Right lobe of liver (tissue), 6 donors: ENCODE measurements around the gene RADIL. TPM values are rescaled to one million over a fixed set of nuclear protein-coding genes. Genes with fewer than 3 reads are reported as not detected.

Source experiments
- ATAC-seq, 4 donors: fragments of 200-7000 bp; cut with Tn5 transposase; one replicate each; pipeline ENCODE4 v1.9.1; 2020; ENCODE audit warnings: mild to moderate bottlenecking in 4 of 4, moderate library complexity in 4 of 4
- DNase-seq, 3 donors: peaks; one replicate each; pipeline ENCODE4 v3.0.0-alpha.2; 2020
- H3K27ac ChIP-seq, 3 donors: fragments of 200-600 bp; one replicate each; pipeline ENCODE4 v1.8.0; 2022
- H3K27me3 ChIP-seq, 2 donors: fragments of 200-600 bp; one replicate each; pipeline ENCODE4 v1.8.0; 2022
- H3K36me3 ChIP-seq, 4 donors: fragments of 200-600 bp; sonication (generic) in 1 of 4; one replicate each; pipeline versions ENCODE4 v1.5.1 to v1.8.0; 2017 to 2022; ENCODE audit warnings: control low read depth in 1 of 4
- H3K4me1 ChIP-seq, 4 donors: fragments of 200-600 bp; sonication (generic) in 1 of 4; one replicate each; pipeline versions ENCODE4 v1.5.1 to v1.8.0; 2017 to 2022; ENCODE audit warnings: control low read depth in 1 of 4
- H3K4me3 ChIP-seq, 3 donors: fragments of 200-600 bp; one replicate each; pipeline ENCODE4 v1.8.0; 2022
- H3K9me3 ChIP-seq, 4 donors: fragments of 200-600 bp; sonication (generic) in 1 of 4; one replicate each; pipeline versions ENCODE4 v1.5.1 to v1.8.0; 2017 to 2022; ENCODE audit warnings: control low read depth in 1 of 4
- CTCF ChIP-seq, 4 donors: fragments of 200-600 bp in 3 of 4; fragments of 450-650 bp in 1 of 4; IDR thresholded peaks; one replicate each; pipeline versions ENCODE4 v1.5.1 to v1.8.0; 2016 to 2022; ENCODE audit warnings: antibody characterized with exemption in 4 of 4, mild to moderate bottlenecking in 2 of 4
- POLR2A ChIP-seq: fragments of 450-650 bp; IDR thresholded peaks from one replicate; pipeline ENCODE4 v1.6.1; 2017; ENCODE audit warnings: antibody characterized with exemption, mild to moderate bottlenecking
- WGBS: methylation state at CpG from one replicate; pipeline ENCODE4 v1.1.6; 2018; ENCODE audit warnings: low coverage, low lambda C conversion rate; ENCODE audit not compliant: insufficient coverage; ENCODE audit errors: missing lambda C conversion rate; 5-methylcytosine and 5-hydroxymethylcytosine counted together
- intact Hi-C, 2 donors: fragments of 100-400 bp; cut with DNase I; formaldehyde crosslinking; loops; one replicate each; pipeline versions ENCODE4 v1.11.2 to v1.14.1; 2022
- total RNA-seq, 6 experiments: library from RNA; depleted of rRNA in 2 of 6; stranded (reverse); fragments of >200 nt in 2 of 6; fragmentation: NEBNext Ultra II Directional in 3 of 6; extraction: Animal tissue kit (Norgen Biotek cat#: 25700) in 3 of 6; gene quantifications; one replicate each; pipeline versions ENCODE4 v1.1.0 to v1.2.4, GENCODE V29; 2016 to 2023
- donor health status: DM: no; HTN: yes; CAD: no.
- donor health status: DM: no; HTN: no; CAD: no.
- donor health status: DM: no; HTN: no; CAD: no.
- donor health status: DM: no; HTN: yes; CAD: no.
- donor health status: DM: no; HTN: yes; CAD: no.

The RADIL gene
- total RNA-seq, 6 experiments from 2014 or later = 0.20 to 1.6 (median 0.34) TPM; not detected in 2

GRCh38 chr7:4787541-4787940 lies 96.0 kb downstream of the RADIL start:
- DNase-seq (no peak), ATAC-seq (no peak)
- Histone ChIP-seq H3K27me3 (no peaks in the 10 kb centered on the region), H3K27ac (no peak overlapping the region), H3K4me1 (no peaks in the 10 kb centered on the region), H3K36me3 (peaks cover 2 to 70% (median 14%) of the 10 kb centered on the region in 4 donors), H3K4me3 (no peak overlapping the region), H3K9me3 (no peaks in the 10 kb centered on the region)
- no peak for TF ChIP-seq POLR2A
- TF ChIP-seq CTCF (IDR thresholded peaks at IDR 0.05) = no peak
- no CpG with 5 or more reads among the region's 17 CpGs for WGBS
- intact Hi-C loops = no loop called here

GRCh38 chr7:4786015-4786414 lies 97.5 kb downstream of the RADIL start:
- peaks cover 3 to 81% (median 23%) of the 10 kb centered on the region in 4 donors for H3K36me3 ChIP-seq
- ATAC-seq = no peak
- TF ChIP-seq CTCF (IDR thresholded peaks at IDR 0.05) (no peak), POLR2A (no peak)
- no peaks in the 10 kb centered on the region for H3K27me3 ChIP-seq
- no peak overlapping the region for H3K27ac ChIP-seq
- DNase-seq = no peak
- intact Hi-C loops = no loop called here
- H3K4me1 ChIP-seq = no peaks in the 10 kb centered on the region
- no peaks in the 10 kb centered on the region for H3K9me3 ChIP-seq
- no peak overlapping the region for H3K4me3 ChIP-seq
- WGBS = 93% methylated on average over 3 of the region's 17 CpGs

GRCh38 chr7:4785371-4785770 lies 98.1 kb downstream of the RADIL start:
- Histone ChIP-seq H3K4me3 (no peak overlapping the region), H3K36me3 (peaks cover 3 to 81% (median 24%) of the 10 kb centered on the region in 4 donors), H3K27ac (no peak overlapping the region), H3K9me3 (no peaks in the 10 kb centered on the region), H3K4me1 (no peaks in the 10 kb centered on the region), H3K27me3 (no peaks in the 10 kb centered on the region)
- ATAC-seq = no peak
- DNase-seq = no peak
- intact Hi-C loops = no loop called here
- 85% methylated on average over 8 of the region's 20 CpGs for WGBS
- TF ChIP-seq POLR2A = no peak
- no peak for TF ChIP-seq CTCF (IDR thresholded peaks at IDR 0.05)

GRCh38 chr7:4784799-4785198 lies 98.7 kb downstream of the RADIL start:
- no peak for TF ChIP-seq CTCF (IDR thresholded peaks at IDR 0.05)
- TF ChIP-seq POLR2A = no peak
- intact Hi-C loops = no loop called here
- ATAC-seq (no peak), DNase-seq (no peak)
- peaks cover 3 to 77% (median 24%) of the 10 kb centered on the region in 4 donors for H3K36me3 ChIP-seq
- no peaks in the 10 kb centered on the region for H3K27me3 ChIP-seq
- no peaks in the 10 kb centered on the region for H3K9me3 ChIP-seq
- no peaks in the 10 kb centered on the region for H3K4me1 ChIP-seq
- no peak overlapping the region for H3K27ac ChIP-seq
- WGBS = no CpG with 5 or more reads among the region's 19 CpGs
- H3K4me3 ChIP-seq = no peak overlapping the region
